Skeletal muscle cell (primary cell): ENCODE data around the gene KATNBL1.
A peak's percentile ranks its signal among the peaks of the same experiment; 100 is the strongest.
"Not testable (repeated sequence)": the region's sequence is repeated elsewhere in the genome, so short reads cannot be mapped to it uniquely, and the experiment has no call there.

Experiments
- DNase-seq: peaks from one replicate; pipeline ENCODE4 v3.0.0-alpha.2; 2010; ENCODE audit warnings: low read depth
- H3K4me3 ChIP-seq: 2 replicates; pipeline ENCODE4 v1.5.1; 2011; ENCODE audit warnings: low read depth, mild to moderate bottlenecking, control low read depth, low read length, moderate library complexity

Gene KATNBL1

DNA sequence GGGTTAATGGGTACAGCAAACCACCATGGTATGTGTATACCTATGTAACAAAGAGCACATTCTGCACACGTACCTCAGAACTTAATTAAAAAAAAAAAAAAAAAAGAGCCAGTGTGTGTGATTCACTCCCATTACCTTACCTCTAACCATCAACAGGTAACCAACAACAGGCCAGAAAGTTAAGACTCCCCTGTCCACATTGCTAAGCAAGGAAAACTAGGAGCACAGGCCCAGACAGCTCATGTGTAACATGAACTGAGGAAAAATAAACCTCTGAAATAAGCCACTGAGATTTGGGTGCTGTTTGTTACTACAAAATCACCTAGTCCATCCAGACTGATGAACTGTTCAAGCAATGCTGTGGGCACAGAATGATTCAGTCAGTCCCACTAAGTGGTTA, 6.0 kb downstream of the KATNBL1 start:
- no peak overlapping the region for H3K4me3 ChIP-seq
- no peak for DNase-seq

DNA sequence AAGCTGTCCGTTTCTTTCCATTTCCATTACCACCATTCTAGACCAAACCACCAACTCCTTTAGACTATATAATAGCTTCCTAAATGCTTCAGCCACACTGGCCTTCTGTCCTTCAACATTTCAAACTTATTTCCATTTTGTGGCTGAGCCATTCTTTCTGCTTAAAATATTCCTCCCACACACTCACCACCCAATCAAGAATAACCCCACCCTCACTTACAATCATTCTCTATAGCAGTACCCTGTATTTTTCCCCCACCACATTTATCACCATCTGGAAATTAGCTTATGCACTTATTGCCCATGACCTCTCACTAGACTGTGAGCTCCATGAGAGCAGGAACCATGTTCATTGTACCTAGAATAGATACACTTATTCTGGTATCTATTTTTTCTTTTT, 6.6 kb downstream of the KATNBL1 start:
- DNase-seq, result no peak
- no peak overlapping the region for H3K4me3 ChIP-seq

DNA sequence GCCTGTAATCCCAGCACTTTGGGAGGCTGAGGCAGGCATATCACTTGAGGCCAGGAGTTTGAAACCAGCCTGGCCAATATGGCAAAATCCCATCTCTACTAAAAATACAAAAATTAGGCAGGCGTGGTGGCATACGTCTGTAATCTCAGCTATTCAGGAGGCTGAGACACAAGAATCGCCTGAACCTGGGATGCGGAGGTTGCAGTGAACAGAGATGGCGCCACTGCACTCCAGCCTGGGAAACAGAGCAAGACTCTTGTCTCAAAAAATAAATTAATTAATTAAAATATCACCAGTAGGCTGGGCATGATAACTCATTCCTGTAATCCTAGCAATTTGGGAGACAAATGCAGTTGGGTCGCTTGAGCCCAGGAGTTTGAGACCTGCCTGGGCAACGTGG, 16.6 kb downstream of the KATNBL1 start:
- H3K4me3 ChIP-seq, DNase-seq: not testable (repeated sequence)

DNA sequence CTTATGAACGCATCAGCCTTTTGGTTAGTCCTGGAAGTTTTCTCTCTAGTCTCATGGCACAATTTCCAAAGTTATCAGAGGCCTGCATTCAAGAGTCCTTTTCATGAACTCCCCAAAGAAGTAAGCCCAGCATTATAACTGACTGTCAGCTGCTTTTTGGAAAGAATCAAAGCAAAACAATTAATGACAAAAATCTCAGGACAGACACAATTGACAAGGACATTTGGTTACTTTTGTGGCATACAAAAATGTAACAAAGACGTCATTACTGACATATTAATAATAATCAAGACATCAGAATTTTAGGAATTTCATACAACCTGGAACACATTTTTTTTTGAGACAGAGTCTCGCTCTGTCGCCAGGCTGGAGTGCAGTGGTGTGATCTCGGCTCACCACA, 21.2 kb downstream of the KATNBL1 start:
- DNase-seq, result no peak
- no peak overlapping the region for H3K4me3 ChIP-seq

DNA sequence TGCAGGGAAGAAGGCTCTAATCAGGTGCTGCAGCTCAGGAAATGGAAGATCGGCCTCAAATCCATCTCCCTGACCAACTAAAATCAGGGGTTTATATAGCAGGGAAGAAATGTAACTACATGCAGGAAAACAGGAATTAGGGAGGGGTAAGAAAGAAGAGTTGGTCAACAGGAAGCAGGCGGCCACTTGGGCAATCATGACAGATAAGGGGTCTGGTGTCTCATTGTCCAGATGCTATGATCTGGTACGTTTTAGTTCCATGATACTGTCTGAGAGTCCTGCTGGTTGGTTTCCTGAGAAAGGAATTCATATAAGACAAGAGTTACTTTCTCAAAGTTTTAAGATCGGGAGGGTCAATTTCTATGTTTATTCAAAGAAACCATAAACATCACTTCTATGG, 24.2 kb downstream of the KATNBL1 start:
- no peak for DNase-seq
- H3K4me3 ChIP-seq, result no peak overlapping the region

DNA sequence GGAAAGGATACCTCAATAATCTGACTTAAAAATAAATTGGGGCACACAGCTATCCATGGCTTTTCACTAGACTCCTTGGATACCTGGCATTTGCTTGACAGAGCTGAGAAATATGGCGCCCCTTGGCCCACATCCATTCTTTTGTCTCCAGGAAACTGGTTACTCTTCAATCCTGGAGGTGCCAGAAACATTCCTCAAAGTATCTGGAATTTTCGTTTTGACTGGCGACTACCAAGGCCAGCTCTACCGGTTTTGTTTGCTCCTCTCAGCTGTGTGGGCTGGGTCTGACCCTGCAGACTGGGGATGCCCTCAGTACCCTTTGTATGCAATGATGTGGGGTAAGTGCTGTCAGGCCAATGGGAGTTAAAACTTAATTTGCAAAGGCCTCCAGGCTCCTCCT, 27.0 kb downstream of the KATNBL1 start:
- no peak overlapping the region for H3K4me3 ChIP-seq
- DNase-seq, result no peak

DNA sequence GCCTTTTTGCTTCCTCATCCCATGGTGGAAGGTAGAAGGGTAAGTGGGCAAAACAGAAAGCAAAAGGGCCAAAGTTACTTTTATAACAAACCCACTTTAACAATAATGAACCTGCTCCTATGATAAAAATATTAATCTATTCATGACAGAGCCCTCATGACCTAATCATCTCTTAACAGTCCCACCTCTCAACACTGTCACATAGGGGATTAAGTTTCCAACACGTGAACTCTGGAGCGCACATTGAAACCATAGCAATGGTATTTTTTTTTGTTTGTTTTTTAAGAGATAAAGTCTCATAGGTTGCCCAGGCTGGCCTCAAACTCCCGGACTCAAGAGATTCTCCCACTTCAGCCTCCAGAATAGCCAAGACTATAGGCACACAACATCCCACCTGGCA, 30.7 kb downstream of the KATNBL1 start:
- no peak overlapping the region for H3K4me3 ChIP-seq
- DNase-seq, result no peak

DNA sequence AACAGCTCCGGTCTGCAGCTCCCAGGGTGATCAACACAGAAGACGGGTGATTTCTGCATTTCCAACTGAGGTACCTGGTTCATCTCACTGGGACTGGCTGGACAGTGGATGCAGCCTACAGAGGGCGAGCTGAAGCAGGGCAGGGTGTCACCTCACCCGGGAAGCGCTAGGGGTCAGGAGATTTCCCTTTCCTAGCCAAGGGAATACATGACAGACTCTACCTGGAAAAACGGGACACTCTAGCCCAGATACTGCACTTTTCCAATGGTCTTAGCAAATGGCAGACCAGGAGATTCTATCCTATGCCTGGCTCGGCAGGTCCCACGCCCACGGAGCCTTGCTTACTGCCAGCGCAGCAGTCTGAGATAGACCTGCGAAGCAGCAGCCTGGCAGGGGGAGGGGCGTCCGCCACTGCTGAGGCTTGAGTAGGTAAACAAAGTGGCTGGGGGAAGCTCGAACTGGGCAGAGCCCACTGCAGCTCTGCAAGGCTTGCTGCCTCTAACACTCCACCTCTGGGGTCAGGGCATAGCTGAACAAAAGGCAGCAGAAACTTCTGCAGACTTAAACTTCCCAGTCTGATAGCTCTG, 43.8 kb downstream of the KATNBL1 start:
- not testable (repeated sequence) for DNase-seq, H3K4me3 ChIP-seq

DNA sequence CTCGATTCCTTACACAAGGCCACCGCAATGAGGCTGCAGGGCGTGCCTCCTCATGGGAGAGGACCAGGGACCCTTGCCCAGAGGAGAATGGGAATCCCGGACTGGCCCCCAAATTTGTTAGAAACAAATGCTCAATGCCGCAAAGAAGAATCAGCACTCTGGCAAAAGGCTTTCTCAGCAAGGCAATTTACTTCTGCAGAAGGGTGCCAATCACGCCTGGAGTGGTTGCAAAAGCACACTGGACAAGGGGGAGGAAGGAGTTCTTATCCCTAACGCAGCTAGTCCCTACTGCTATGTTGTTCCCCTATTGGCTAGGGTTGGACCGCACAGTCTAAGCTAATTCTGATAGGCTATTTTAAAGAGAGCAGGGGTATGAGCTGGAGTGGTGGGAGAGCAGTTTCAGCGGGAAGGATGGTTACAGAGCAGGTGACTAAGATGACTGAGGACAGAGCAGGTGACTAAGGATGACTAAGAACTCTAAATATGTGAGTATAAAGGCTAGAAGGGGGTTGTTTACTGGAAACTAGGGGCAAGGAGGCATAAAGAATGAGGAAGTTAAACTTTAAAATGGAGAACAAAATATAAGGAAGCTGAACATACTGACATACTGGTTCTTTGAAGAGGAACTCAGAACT, 48.5 kb downstream of the KATNBL1 start:
- DNase-seq, result no peak
- no peak overlapping the region for H3K4me3 ChIP-seq

DNA sequence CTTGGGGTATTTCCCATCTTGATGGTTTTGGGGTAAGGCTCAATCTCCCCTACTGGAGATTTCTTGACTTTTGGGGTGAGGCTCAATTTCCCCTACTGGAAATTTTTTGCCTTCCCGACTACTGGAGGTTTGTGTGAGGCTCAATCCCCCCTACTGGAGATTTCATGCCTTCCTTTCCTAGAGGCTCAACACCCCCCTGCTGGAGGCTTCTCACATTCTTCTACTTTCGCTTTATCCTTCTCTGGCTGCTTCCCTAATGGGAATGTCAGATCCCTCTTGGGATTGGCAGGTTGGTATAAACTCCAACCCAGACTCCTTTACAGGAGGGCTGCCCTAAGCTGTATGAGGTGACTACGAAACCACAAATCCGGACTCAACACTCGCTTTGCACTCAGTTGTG, 49.2 kb downstream of the KATNBL1 start:
- no peak overlapping the region for H3K4me3 ChIP-seq
- DNase-seq, result no peak

DNA sequence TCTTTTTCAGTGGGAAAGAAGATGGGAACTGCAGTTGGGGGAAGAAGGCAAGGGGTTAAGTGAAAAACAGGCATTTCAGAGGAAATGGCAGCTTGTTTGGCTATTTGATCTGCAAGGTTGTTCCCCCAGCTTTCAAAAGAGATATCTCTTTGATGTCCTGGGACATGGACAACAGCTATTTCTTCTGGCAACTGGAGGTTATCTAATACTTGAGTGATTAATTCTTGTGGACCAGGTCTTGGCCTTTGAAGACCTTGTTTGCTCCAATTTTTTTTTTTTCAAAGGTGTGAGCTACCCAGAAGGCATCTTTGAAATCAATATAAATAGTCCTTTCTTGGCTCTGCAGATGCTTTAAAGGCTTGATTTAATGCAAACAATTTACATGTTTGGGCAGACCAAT, 51.5 kb downstream of the KATNBL1 start:
- no peak for DNase-seq

DNA sequence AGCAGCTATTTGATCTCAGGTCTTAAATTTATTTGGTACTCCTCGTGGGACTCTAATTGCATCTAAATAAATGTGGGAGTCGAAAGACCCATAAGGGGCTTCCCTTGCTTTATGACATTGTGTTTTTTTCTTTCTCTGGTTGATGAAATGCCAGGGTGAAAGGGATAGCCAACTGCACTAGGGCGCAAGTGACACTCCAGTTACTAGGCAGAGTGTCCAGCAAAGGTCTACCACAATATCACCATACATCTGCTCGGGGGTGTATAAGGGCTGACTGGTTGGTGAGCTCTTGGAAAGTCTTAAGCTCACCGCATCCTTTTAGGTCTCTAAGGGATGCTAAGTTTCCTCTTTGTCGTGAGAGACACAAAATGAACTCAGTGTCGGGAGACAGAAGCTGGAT, 54.0 kb downstream of the KATNBL1 start:
- H3K4me3 ChIP-seq, result no peak overlapping the region
- DNase-seq, result no peak

More for the DNA sequence above, 51.5 kb downstream of the KATNBL1 start:
- no peak overlapping the region for H3K4me3 ChIP-seq

DNA sequence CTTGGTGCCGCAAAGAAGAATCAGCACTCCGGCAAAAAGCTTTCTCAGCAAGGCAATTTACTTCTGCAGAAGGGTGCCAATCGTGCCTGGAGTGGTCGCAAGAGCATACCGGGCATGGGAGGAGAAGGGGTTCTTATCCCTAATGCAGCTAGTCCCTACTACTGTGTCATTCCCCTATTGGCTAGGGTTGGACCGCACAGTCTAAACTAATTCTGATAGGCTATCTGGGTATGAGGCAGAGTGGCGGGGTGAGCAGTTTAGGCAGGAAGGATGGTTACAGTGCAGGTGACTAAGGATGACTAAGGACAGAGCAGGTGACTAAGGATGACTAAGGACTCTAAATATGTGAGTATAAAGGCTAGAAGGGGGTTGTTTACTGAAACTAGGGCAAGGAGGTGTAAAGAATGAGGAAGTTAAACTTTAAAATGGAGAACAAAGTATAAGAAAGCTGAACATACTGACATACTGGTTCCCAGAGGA, 55.1 kb downstream of the KATNBL1 start:
- H3K4me3 ChIP-seq, result no peak overlapping the region
- DNase-seq, result no peak

DNA sequence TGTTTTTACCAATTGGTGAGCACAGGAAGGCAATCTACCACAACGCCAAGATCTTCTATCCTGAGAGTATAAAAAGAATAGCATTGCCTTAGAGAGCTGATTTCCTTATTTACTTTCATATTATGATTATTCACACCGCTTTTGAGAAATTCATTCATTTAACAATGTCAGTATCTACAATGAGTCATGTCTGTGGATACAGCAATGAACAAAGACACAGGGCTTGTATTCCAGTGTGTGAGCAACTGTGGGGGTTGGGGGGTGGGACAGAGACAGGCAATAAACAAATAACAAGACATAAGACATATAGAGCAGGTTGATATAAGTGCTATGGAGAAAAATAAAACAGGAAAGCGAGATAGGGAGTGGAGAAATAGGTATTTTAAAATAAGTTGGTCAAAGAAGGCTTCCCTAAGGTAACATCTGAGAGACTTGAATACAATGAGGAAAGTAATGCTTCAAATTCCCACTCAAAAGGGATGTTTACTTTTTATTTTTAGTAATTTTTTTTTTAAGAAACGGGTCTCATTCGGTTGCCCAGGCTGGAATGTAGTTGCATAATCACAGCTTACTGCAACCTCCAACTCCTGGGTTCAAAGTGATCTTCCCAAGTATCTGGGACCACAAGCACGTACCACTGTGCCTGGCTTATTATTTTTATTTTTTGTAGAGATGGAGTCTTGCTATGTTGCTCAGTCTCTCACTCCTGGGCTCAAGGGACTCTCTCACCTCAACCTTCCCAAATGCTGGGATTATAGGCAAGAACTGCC, 62.3 kb downstream of the KATNBL1 start:
- H3K4me3 ChIP-seq, result no peak overlapping the region

DNA sequence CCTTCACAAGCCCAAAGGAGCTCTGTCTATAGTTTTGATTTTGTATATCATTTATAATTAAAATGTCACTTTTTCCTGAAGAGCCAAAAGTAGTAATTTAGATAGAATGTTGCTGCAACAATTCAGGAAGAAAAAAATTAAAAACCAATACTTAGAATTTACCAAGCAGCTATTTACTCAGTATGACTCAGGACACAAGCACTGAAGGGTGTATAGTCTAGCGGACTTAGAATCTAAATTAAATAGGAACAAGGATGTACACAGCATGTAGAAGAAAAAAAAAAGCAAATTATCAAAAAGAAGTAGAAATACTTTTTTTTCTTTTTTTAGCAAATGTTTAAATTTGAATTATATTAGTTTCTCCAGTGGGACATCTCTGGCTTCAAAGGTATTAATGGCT, 76.4 kb downstream of the KATNBL1 start:
- no peak for DNase-seq
- H3K4me3 ChIP-seq, result no peak overlapping the region

More for the DNA sequence above, 62.3 kb downstream of the KATNBL1 start:
- no peak for DNase-seq

DNA sequence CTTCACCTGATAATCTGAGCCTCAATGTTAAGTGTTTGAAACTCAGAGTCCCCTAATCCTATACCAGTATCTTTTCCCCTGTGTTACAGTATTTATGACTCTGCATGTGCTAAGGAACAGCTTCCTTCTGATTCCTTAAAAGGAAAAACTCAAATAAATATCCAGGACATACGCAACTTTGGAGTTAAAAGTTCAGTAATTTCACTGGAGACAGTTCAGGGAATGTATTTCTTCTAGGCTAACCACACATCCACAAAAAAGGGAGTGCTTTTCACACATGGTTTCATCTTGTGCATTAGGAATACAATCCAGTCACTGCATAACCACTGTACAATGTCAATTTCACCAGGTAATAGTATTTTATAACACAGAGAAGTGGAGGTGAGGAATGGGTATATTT, 77.0 kb downstream of the KATNBL1 start:
- DNase-seq, result no peak
- H3K4me3 ChIP-seq, result no peak overlapping the region

DNA sequence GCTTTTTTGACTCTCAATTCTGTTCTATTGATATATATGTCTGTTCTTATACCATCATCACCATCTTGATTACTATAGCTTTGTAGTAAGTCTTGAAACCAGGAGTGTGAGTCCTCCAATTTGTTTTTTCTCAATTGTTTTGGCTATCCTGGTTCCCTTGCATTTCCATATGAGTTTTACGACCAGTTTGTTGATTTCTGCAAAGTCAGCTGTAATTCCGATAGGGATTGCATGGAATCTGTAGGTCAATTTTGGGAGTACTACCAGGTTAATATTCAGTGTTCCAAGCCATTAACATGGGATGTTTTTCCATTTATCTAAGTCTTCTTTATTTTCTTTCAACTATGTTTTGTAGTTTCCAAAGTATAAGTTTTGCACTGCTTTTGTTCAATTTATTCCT, 81.0 kb downstream of the KATNBL1 start:
- H3K4me3 ChIP-seq, result no peak overlapping the region
- DNase-seq, result no peak

DNA sequence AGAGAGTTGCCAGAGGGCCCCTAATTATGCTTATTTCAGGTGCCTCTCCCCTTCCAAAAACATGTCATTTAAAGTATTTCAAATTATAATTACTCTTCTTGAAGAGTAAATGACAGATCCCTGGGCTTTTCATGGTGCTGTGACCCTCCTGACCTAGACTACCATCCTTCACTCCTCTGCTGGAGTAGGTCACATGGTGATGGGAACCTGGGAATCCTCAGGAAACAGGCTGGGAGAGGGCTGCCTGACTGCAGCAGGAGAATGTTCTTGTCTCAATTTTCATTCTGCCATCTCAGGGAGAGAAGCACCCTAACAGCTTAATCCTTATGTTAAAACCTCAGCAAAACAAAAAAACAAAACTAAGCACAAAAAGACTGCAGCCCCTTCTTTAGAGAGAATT, 83.4 kb downstream of the KATNBL1 start:
- DNase-seq, result no peak

DNA sequence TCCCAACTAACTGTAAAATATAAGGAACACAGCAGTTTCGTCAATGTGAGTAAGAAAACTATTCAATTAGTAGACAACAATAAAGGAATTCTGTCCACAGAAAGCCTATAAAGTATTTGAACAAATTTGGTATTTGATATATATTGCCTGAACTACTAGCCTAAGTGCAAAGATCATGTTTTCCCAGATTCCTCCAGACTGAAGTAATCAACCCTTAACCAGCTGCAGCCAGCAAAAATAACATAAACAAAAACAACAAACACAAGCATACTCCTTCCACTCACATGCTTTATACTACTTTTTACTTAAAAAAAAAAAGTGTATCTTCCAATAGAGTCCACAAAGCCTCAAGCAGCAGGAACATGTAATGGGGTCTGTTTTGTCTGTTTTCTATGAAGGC, 84.0 kb downstream of the KATNBL1 start:
- no peak for DNase-seq
- no peak overlapping the region for H3K4me3 ChIP-seq

More for the DNA sequence above, 83.4 kb downstream of the KATNBL1 start:
- H3K4me3 ChIP-seq, result no peak overlapping the region

DNA sequence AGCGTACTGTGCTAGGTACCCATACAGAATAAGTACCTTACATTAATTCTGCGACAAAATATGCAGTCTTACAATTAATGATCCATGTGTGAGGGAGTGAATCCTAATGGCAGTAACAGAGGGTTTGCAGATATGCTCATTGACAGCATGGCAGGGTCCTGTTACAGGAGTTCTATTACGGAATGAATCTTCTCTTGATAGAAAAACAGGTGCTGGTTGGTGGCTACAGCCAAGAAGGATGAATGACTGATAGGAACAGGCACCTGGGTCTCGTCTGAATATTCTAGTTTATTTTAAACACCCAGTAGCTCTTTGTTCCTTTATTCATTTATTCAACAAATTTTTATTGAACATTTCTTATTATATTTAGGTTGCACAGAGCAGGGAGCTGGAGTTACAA, 85.2 kb downstream of the KATNBL1 start:
- H3K4me3 ChIP-seq, result no peak overlapping the region
- DNase-seq, result no peak

DNA sequence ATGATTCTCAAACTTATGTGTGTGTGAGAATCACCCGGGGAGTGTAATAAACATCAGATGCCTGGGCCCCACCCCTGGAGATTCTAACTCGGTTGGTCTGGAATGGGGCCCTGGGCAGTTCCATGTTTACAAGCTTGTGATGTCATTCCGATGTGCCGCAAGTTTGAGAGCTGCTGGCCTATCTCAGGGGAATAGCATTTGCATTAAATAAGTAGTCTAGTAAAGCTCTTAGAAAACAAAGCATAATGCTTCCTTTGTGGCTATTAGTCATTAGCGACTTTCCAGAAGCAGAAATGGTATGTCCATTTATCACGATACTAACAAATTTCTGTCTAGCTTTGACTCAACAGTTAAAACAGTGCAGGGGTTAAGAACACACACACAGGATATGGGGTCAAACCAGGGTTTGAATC, 87.1 kb downstream of the KATNBL1 start:
- H3K4me3 ChIP-seq, result no peak overlapping the region

More for the DNA sequence above, 87.1 kb downstream of the KATNBL1 start:
- peak; percentile 78 for DNase-seq
